Right renal cortex interstitium (tissue), 3 donors: ENCODE data around the gene ESRP2. TPM values are rescaled to one million over a fixed set of nuclear protein-coding genes. Genes with fewer than 3 reads are reported as not detected.

Experiments
- DNase-seq, 3 donors: peaks; one replicate each; pipeline ENCODE4 v3.0.0-alpha.2; 2013; ENCODE audit warnings: low read depth in 3 of 3, low spot score in 2 of 3
- polyA plus RNA-seq, 3 donors: library from polyadenylated mRNA; unstranded; fragments of 120-200 nt; gene quantifications; one replicate each; pipeline ENCODE4 v1.2.1, GENCODE V29; 2013; ENCODE audit not compliant: insufficient read length in 3 of 3

Gene ESRP2
- polyA plus RNA-seq, 3 donors: 23.1 to 28.6 (median 26.1) TPM

GRCh38 chr16:68264128-68265077, 28.5 kb upstream of the ESRP2 start, which contains the start of gene SLC7A6:
TSS of gene SLC7A6 (plus strand) at chr16:68264526. CDS start at chr16:68274727, 10,201 bp downstream.
- DNase-seq: no peak

- no peak for DNase-seq
These were observed 27.7 kb upstream of the ESRP2 start for GRCh38 chr16:68263559-68264127.

GRCh38 chr16:68259007-68259825, 23.3 kb upstream of the ESRP2 start:
- DNase-seq: no peak

GRCh38 chr16:68257906-68258800, 22.2 kb upstream of the ESRP2 start:
- no peak for DNase-seq

- no peak for DNase-seq
These were observed 21.5 kb upstream of the ESRP2 start for GRCh38 chr16:68257251-68257905.

- DNase-seq: no peak
These were observed 19.8 kb upstream of the ESRP2 start for GRCh38 chr16:68255712-68256111.

- no peak for DNase-seq
These were observed 17.8 kb upstream of the ESRP2 start for GRCh38 chr16:68253721-68254120.

- DNase-seq: no peak
These were observed 16.5 kb upstream of the ESRP2 start for GRCh38 chr16:68252383-68252782.

GRCh38 chr16:68251832-68252231, 15.9 kb upstream of the ESRP2 start:
- no peak for DNase-seq

GRCh38 chr16:68250951-68251350, 15.0 kb upstream of the ESRP2 start:
- no peak for DNase-seq

- no peak for DNase-seq
These were observed 13.4 kb upstream of the ESRP2 start for GRCh38 chr16:68249371-68249770.

- no peak for DNase-seq
These were observed 12.0 kb upstream of the ESRP2 start for GRCh38 chr16:68247932-68248331.

GRCh38 chr16:68247400-68247799, 11.5 kb upstream of the ESRP2 start:
- no peak for DNase-seq

GRCh38 chr16:68246666-68247065, 10.7 kb upstream of the ESRP2 start:
- DNase-seq: no peak

- no peak for DNase-seq
These were observed 10.2 kb upstream of the ESRP2 start for GRCh38 chr16:68246121-68246520.

GRCh38 chr16:68244903-68245853, 9.3 kb upstream of the ESRP2 start, which contains the start of gene PLA2G15:
TSS of gene PLA2G15 (plus strand) at chr16:68245373. CDS start at chr16:68245427, 54 bp downstream.
- DNase-seq: peak in 1 of 3 donors; percentile 86

- no peak for DNase-seq
These were observed 8.6 kb upstream of the ESRP2 start for GRCh38 chr16:68244481-68244902.
